Body of pancreas (tissue), 4 donors: ENCODE measurements around the gene CEACAM19. TPM values are rescaled to one million over a fixed set of nuclear protein-coding genes. Genes with fewer than 3 reads are reported as not detected.
"Not testable (repeated sequence)": the region's sequence is repeated elsewhere in the genome, so short reads cannot be mapped to it uniquely, and the experiment has no call there.

ENCODE experiments used
- ATAC-seq: fragments of 150-250 bp; one replicate; pipeline ENCODE4 v1.9.1; 2016
- DNase-seq, 4 donors: peaks; one replicate each; pipeline ENCODE4 v3.0.0-alpha.2; 2019
- H3K27ac ChIP-seq, 4 donors: fragments of 200-600 bp; sonication (generic); 1 replicate in 3 of 4; 2 replicates in 1 of 4; pipeline versions ENCODE4 v1.5.1 to v1.6.1; 2016 to 2019; ENCODE audit warnings: mild to moderate bottlenecking in 1 of 4, mixed read lengths in 1 of 4, moderate library complexity in 1 of 4
- H3K27me3 ChIP-seq, 2 donors: fragments of 200-600 bp; sonication (generic); one replicate each; pipeline ENCODE4 v1.6.0; 2016; ENCODE audit warnings: mild to moderate bottlenecking in 1 of 2
- H3K36me3 ChIP-seq, 2 donors: fragments of 200-600 bp; sonication (generic); replicated peaks in 1 of 2; 2 replicates each; pipeline ENCODE4 v1.5.1; 2016; ENCODE audit warnings: low read depth in 2 of 2; ENCODE audit not compliant: insufficient read depth in 1 of 2
- H3K4me1 ChIP-seq: fragments of 200-600 bp; sonication (generic); one replicate; pipeline ENCODE4 v1.6.0; 2016
- H3K4me3 ChIP-seq, 2 donors: fragments of 200-600 bp; sonication (generic); 1 replicate in 1 of 2; 2 replicates in 1 of 2; pipeline ENCODE4 v1.5.1; 2016 to 2019
- H3K9me3 ChIP-seq, 3 donors: fragments of 200-600 bp; sonication (generic); 1 replicate in 2 of 3; 2 replicates in 1 of 3; pipeline ENCODE4 v1.5.1; 2016
- CTCF ChIP-seq, 7 experiments: fragments of 450-650 bp in 4 of 7; fragments of 200-600 bp in 3 of 7; sonication (generic) in 3 of 7; IDR thresholded peaks; one replicate each; pipeline ENCODE4 v1.5.1; 2016 to 2019; ENCODE audit warnings: antibody characterized with exemption in 7 of 7
- POLR2A ChIP-seq, 3 donors: fragments of 450-650 bp; IDR thresholded peaks; one replicate each; pipeline ENCODE4 v1.6.1; 2016; ENCODE audit warnings: antibody characterized with exemption in 3 of 3, mild to moderate bottlenecking in 2 of 3
- WGBS, 2 donors: methylation state at CpG; one replicate each; pipeline ENCODE4 v1.1.5; 2017; 5-methylcytosine and 5-hydroxymethylcytosine counted together
- intact Hi-C: fragments of 100-400 bp; cut with DNase I; formaldehyde crosslinking; loops from one replicate; pipeline ENCODE4 v1.15.1; 2023
- total RNA-seq, 2 donors: library from RNA; depleted of rRNA; stranded (reverse); fragments of >200 nt; gene quantifications; one replicate each; pipeline ENCODE4 v1.1.0, GENCODE V29; 2016

The CEACAM19 gene
- total RNA-seq, 2 donors from 2014 or later = 3.9 to 5.3 TPM

- H3K27ac ChIP-seq = peak overlapping the region; percentile 34 to 81 (median 68)
- WGBS, 2 donors = 55 to 57% methylated on average over 1 of the region's 1 CpG
- no peaks in the 10 kb centered on the region for H3K27me3 ChIP-seq
- intact Hi-C loops = no loop called here
- no peaks in the 10 kb centered on the region for H3K9me3 ChIP-seq
- TF ChIP-seq POLR2A (IDR thresholded peaks at IDR 0.05) (peak in 1 of 3 donors; percentile 29), CTCF (IDR thresholded peaks at IDR 0.05) (no peak)
- H3K4me1 ChIP-seq = peaks cover 19% of the 10 kb centered on the region
- ATAC-seq (peak; percentile 89), DNase-seq (peak; percentile 66 to 79 (median 74))
- no peak overlapping the region for H3K4me3 ChIP-seq
- no peaks in the 10 kb centered on the region for H3K36me3 ChIP-seq
Observed at GRCh38 chr19:44626048-44626624, 45.1 kb upstream of the CEACAM19 start.

- 94 to 98% methylated on average over 4 of the region's 4 CpGs for WGBS, 2 donors
- intact Hi-C loops = no loop called here
- Histone ChIP-seq H3K36me3 (no peaks in the 10 kb centered on the region), H3K9me3 (no peaks in the 10 kb centered on the region), H3K4me1 (peaks cover 19% of the 10 kb centered on the region), H3K27me3 (no peaks in the 10 kb centered on the region), H3K27ac (no peak overlapping the region), H3K4me3 (no peak overlapping the region)
- TF ChIP-seq POLR2A (IDR thresholded peaks at IDR 0.05) (no peak), CTCF (IDR thresholded peaks at IDR 0.05) (no peak)
- DNase-seq (no peak), ATAC-seq (no peak)
Observed at GRCh38 chr19:44627631-44628030, 43.7 kb upstream of the CEACAM19 start.

GRCh38 chr19:44628793-44629192 lies 42.5 kb upstream of the CEACAM19 start:
- no peak for ATAC-seq
- 81 to 88% methylated on average over 3 of the region's 3 CpGs for WGBS, 2 donors

GRCh38 chr19:44631611-44632010 lies 39.7 kb upstream of the CEACAM19 start:
- H3K27ac ChIP-seq, H3K27me3 ChIP-seq, H3K4me3 ChIP-seq, H3K36me3 ChIP-seq, H3K9me3 ChIP-seq, intact Hi-C loops, ATAC-seq, DNase-seq: not testable (repeated sequence)
- WGBS, 2 donors = 80 to 88% methylated on average over 8 of the region's 8 CpGs
- H3K4me1 ChIP-seq = peaks cover 15% of the 10 kb centered on the region

More at GRCh38 chr19:44628793-44629192, 42.5 kb upstream of the CEACAM19 start:
- TF ChIP-seq CTCF (IDR thresholded peaks at IDR 0.05) = no peak
- no peak for TF ChIP-seq POLR2A (IDR thresholded peaks at IDR 0.05)
- no peaks in the 10 kb centered on the region for H3K27me3 ChIP-seq
- no peak for DNase-seq
- intact Hi-C loops = no loop called here
- H3K27ac ChIP-seq = no peak overlapping the region
- H3K4me1 ChIP-seq = peaks cover 14% of the 10 kb centered on the region
- no peak overlapping the region for H3K4me3 ChIP-seq
- H3K9me3 ChIP-seq = no peaks in the 10 kb centered on the region
- H3K36me3 ChIP-seq = no peaks in the 10 kb centered on the region

- peak overlapping the region in 3 of 4 donors; percentile 62 to 78 (median 74) for H3K27ac ChIP-seq
- H3K9me3 ChIP-seq, intact Hi-C loops, H3K27me3 ChIP-seq, H3K36me3 ChIP-seq, H3K4me3 ChIP-seq, ATAC-seq: not testable (repeated sequence)
- peak; percentile 36 to 72 (median 48) for DNase-seq
- WGBS, 2 donors = 14 to 15% methylated on average over 5 of the region's 5 CpGs
- H3K4me1 ChIP-seq = peaks cover 13% of the 10 kb centered on the region
Observed at GRCh38 chr19:44634058-44634457, 37.2 kb upstream of the CEACAM19 start.

GRCh38 chr19:44634785-44635184 lies 36.5 kb upstream of the CEACAM19 start:
- H3K4me3 ChIP-seq = no peak overlapping the region
- peaks cover 16% of the 10 kb centered on the region for H3K4me1 ChIP-seq
- H3K36me3 ChIP-seq = no peaks in the 10 kb centered on the region
- WGBS, 2 donors = 94 to 100% methylated on average over 2 of the region's 2 CpGs
- H3K27me3 ChIP-seq = no peaks in the 10 kb centered on the region
- H3K27ac ChIP-seq = peak overlapping the region in 1 of 4 donors; percentile 74
- ATAC-seq = no peak
- no peak for DNase-seq
- no peaks in the 10 kb centered on the region for H3K9me3 ChIP-seq
- TF ChIP-seq CTCF (IDR thresholded peaks at IDR 0.05) = no peak
- no peak for TF ChIP-seq POLR2A (IDR thresholded peaks at IDR 0.05)
- intact Hi-C loops = no loop called here
